VCaP (cell line): Measurements from ENCODE around the gene FAM20C.

ENCODE experiments used
- H3K27ac ChIP-seq: fragments of 450-650 bp; 2 replicates; pipeline ENCODE4 v1.5.1; 2017
- TF ChIP-seq, protein P1 (sequence below): fragments of 450-650 bp; conservative IDR thresholded peaks from 2 replicates; pipeline ENCODE4 v1.5.1; 2017; ENCODE audit warnings: mild to moderate bottlenecking, moderate library complexity

FAM20C gene

DNA sequence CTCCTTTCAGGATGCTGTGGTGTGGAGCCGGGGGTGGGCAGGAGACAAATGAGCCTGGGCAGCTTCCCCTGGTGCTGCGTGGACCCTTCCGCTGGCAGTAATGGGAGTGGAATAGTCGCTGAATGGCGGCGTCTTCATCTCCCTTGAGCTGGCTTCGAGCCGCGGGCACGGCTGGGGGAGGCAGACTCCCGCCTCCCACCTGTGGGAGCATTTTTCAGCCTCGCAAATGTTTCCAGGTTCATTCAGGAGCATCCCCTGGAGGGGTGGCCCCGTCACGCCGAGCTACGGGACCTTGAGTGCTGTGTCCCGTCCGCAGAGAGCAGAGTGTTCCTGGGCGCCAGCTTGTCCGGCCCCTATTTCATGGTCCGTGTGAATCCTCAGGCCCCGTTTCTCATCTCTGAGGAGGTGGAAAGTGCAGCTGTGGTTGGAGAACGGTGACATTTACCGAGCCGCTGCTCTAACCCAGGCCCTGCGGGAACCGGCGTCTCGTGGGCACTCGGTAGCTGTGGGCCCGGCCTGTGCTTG, 18.1 kb downstream of the FAM20C start:
- H3K27ac ChIP-seq, result no peak overlapping the region
- TF ChIP-seq, protein P1, sequence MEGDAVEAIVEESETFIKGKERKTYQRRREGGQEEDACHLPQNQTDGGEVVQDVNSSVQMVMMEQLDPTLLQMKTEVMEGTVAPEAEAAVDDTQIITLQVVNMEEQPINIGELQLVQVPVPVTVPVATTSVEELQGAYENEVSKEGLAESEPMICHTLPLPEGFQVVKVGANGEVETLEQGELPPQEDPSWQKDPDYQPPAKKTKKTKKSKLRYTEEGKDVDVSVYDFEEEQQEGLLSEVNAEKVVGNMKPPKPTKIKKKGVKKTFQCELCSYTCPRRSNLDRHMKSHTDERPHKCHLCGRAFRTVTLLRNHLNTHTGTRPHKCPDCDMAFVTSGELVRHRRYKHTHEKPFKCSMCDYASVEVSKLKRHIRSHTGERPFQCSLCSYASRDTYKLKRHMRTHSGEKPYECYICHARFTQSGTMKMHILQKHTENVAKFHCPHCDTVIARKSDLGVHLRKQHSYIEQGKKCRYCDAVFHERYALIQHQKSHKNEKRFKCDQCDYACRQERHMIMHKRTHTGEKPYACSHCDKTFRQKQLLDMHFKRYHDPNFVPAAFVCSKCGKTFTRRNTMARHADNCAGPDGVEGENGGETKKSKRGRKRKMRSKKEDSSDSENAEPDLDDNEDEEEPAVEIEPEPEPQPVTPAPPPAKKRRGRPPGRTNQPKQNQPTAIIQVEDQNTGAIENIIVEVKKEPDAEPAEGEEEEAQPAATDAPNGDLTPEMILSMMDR, result no peak

DNA sequence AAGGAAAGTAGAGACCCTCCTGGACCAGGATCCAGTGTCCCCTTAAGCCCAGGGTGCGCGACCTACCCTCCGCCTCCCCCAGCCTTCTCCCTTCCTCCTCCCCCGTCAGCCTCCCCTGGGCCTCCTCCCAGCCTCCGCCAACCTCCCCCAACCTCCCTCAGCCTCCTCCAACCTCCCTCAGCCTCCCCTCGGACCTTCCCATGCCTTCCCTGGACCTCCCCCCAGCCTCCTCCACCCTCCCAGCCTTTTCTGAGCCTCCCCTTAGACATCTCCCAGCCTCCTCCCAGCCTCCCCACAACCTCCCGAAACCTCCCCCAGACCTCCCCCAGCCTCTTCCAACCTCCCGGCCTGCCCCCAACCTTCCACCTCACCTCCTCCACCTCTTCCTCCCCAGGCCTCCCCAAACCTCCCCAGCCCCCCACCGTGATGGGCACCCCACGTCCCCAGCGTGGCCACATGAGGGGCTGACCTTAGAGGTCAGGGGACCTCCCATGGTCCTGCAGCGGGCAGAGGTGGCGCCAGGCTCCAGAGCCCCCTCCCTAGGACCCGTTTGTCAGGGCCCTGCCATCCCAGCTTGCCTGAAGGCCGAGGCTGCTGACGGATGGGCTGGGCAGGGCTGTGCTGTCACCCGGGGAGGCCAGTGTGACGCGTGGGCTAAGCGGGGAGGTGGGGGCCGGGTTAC, 18.8 kb downstream of the FAM20C start:
- TF ChIP-seq, protein P1, result no peak
- no peak overlapping the region for H3K27ac ChIP-seq

DNA sequence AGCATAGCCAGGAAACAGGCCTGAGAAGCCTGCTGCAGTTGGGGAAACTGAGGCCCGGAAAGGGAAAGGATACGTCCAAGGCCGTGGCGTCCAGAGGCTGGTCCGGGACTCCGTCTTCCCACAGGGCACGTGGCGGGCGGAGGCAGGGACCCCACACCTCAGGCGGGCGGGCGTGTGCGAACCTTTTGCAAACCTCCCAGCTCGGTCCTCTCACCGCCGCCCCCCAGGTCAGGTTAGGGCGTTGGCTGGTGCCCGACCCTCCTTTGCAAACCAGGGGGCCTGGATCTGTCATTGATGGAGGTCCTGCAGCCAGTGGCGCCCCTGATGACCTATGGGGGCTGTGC, 19.3 kb downstream of the FAM20C start:
- no peak overlapping the region for H3K27ac ChIP-seq
- TF ChIP-seq, protein P1, result no peak

DNA sequence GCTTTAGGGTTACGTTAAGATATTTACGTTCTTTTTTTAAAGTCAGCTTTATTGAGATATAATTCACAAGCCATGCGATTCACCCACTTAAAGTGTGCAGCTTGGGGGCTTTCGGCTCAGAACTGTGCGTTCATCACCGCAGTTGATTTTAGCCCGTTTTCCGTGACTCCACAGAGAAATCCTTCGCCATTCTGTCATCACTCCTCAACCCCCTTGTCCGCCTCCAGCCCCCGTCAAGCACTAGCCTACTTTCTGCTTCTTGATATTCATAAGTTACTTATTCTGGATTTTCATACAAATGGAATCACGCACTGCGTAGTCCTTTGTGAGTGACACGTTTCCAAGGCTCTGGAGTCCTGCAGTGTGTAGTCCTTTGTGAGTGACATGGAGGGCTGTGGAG, 20.4 kb downstream of the FAM20C start:
- TF ChIP-seq, protein P1, result no peak
- no peak overlapping the region for H3K27ac ChIP-seq

DNA sequence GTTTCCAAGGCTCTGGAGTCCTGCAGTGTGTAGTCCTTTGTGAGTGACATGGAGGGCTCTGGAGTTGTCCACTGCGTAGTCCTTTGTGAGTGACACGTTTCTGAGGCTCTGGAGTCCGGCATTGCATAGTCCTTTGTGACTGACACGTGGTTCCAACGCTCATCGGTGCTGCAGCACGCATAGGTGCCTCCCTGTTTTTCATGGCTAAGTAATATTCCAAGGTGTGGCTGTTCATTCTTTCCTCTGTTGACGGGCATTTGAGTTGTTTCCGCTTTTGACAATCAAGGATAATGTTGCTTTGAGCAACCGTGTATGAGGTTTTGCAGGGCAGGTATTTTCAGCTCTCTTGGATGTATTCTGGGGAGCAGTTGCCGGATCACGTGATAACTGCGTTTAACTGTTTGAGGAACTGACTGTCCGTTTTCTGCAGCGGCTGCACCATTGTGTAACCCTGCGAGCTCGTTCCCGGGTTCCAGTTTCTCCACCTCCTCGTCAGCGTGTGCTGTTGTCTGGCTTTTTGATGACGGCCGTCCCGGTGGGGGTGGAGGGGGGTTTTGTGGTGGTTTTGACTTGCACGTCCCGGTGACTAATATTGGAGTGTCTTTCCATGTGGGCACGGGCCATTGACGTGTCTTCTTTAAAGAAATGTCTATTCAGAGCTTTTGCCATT, 21.1 kb downstream of the FAM20C start:
- TF ChIP-seq, protein P1, result no peak
- H3K27ac ChIP-seq, result no peak overlapping the region

DNA sequence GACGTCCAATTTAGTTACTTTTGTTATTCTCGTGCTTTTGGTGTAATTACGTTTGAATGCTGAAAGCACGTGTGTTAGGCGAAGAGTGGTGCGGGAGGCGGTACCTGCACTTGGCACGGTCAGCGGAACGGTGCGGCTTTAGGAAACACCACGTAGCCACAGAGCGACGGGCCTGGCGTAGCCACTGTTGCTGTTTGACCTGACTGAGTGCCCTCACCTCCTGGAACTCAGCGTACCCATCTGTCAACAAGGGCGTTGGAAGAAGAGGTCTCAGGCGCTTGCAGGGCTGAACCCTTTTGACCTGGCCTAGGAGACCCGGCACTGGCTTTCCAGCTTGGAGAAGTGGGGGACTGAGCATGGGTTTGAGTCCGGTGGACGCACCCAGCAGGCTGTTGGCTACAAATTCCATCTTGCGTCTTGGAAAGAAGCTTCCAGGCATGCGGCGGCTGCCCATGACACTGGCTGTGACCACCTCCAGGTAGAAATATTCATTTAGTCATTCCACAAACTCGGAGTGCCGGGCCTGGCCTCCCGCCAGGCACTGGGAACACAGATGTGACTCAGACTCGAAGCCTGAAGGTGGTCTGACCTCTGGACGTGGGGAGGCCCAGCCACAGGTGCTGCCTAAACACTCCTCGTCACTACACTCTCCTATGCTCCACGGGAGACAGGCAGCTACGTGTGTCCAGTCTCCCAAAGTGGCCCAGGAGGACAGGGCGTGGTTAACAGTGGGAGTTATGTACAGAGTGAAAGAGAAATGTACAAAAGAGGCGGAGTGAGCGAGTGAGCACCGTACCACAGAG, 22.2 kb downstream of the FAM20C start:
- TF ChIP-seq, protein P1, result no peak

More for the DNA sequence above, 22.2 kb downstream of the FAM20C start:
- no peak overlapping the region for H3K27ac ChIP-seq
